IMR-90 (cell line): Measurements from ENCODE around the gene IGF2. TPM values are rescaled to one million over a fixed set of nuclear protein-coding genes. Genes with fewer than 3 reads are reported as not detected.
A peak's percentile ranks its signal among the peaks of the same experiment; 100 is the strongest.

ENCODE experiments used
- ATAC-seq: fragments of 200-7000 bp; cut with Tn5 transposase; 2 replicates; pipeline ENCODE4 v1.9.1; 2020; ENCODE audit warnings: low read depth, mild to moderate bottlenecking, moderate library complexity
- BruUV-seq: library from RNA; stranded (reverse); fragments of 400-500 nt; replicated peaks from 2 replicates; lab custom pipeline; 2021; lab: Mats Ljungman, UMichigan
- CTCF ChIA-PET: fragments of 300-600 bp; formaldehyde crosslinking; extraction: SDS; loops from one replicate; lab custom pipeline; 2021; ENCODE audit warnings: antibody characterized with exemption; lab: Yijun Ruan, JAX
- POLR2A ChIA-PET: fragments of 300-600 bp; sonication (Branson Sonifier 250); formaldehyde crosslinking; loops from one replicate; lab custom pipeline; 2022; ENCODE audit warnings: antibody characterized with exemption; ENCODE audit not compliant: unreplicated experiment; lab: Charles Lee
- DNase-seq: peaks from one replicate; pipeline ENCODE4 v3.0.0; 2013
- H2AFZ ChIP-seq: replicated peaks from 2 replicates; pipeline ENCODE3; 2013; ENCODE audit warnings: low read length, mild to moderate bottlenecking; ENCODE audit not compliant: poor library complexity
- H2AK5ac ChIP-seq: 2 replicates; pipeline ENCODE4 v1.6.1; 2013; ENCODE audit warnings: low read depth, low read length, inconsistent platforms
- H2AK9ac ChIP-seq: replicated peaks from 2 replicates; pipeline ENCODE3; 2013; ENCODE audit warnings: mild to moderate bottlenecking, low read depth, low read length, moderate library complexity; ENCODE audit not compliant: poor library complexity
- H2BK120ac ChIP-seq: 2 replicates; pipeline ENCODE4 v1.6.1; 2013; ENCODE audit warnings: low read depth, low read length, inconsistent platforms
- H2BK15ac ChIP-seq: 3 replicates; pipeline ENCODE4 v1.6.1; 2013; ENCODE audit warnings: low read depth, low read length, inconsistent platforms
- H2BK20ac ChIP-seq: 2 replicates; pipeline ENCODE4 v1.6.1; 2013; ENCODE audit warnings: low read depth, mild to moderate bottlenecking, inconsistent platforms, low read length, moderate library complexity
- H2BK5ac ChIP-seq: 2 replicates; pipeline ENCODE4 v1.6.1; 2013; ENCODE audit warnings: mild to moderate bottlenecking, low read depth, low read length, inconsistent platforms; ENCODE audit not compliant: poor library complexity, severe bottlenecking
- H3K14ac ChIP-seq: replicated peaks from 2 replicates; pipeline ENCODE4 v1.6.1; 2013; ENCODE audit warnings: low read depth, low read length, inconsistent platforms
- H3K18ac ChIP-seq: 2 replicates; pipeline ENCODE4 v1.6.1; 2013; ENCODE audit warnings: low read depth, low read length, control low read depth
- H3K23ac ChIP-seq: 2 replicates; pipeline ENCODE4 v1.6.1; 2013; ENCODE audit warnings: low read depth, low read length, inconsistent platforms
- H3K27ac ChIP-seq: 2 replicates; pipeline ENCODE4 v1.5.1; 2013; ENCODE audit warnings: mild to moderate bottlenecking, control low read depth, low read length; ENCODE audit not compliant: insufficient read depth
- H3K27me3 ChIP-seq: 2 replicates; pipeline ENCODE4 v1.6.1; 2013; ENCODE audit warnings: low read length; ENCODE audit not compliant: control insufficient read depth, insufficient read depth
- H3K36me3 ChIP-seq: 2 replicates; pipeline ENCODE4 v1.6.1; 2013; ENCODE audit warnings: low read length, mixed read lengths; ENCODE audit not compliant: control insufficient read depth, insufficient read depth
- H3K4ac ChIP-seq: 2 replicates; pipeline ENCODE4 v1.6.1; 2013; ENCODE audit warnings: low read depth, low read length, inconsistent platforms
- H3K4me1 ChIP-seq: 2 replicates; pipeline ENCODE4 v1.6.1; 2013; ENCODE audit warnings: low read length, mixed read lengths; ENCODE audit not compliant: control insufficient read depth, insufficient read depth
- H3K4me2 ChIP-seq: 2 replicates; pipeline ENCODE4 v1.6.1; 2013; ENCODE audit warnings: low read depth, mild to moderate bottlenecking, control low read depth, low read length, moderate library complexity
- H3K4me3 ChIP-seq: 2 replicates; pipeline ENCODE4 v1.5.1; 2013; ENCODE audit warnings: low read depth, mild to moderate bottlenecking, control low read depth, low read length, moderate library complexity; ENCODE audit not compliant: insufficient read depth
- H3K56ac ChIP-seq: 2 replicates; pipeline ENCODE4 v1.6.1; 2013; ENCODE audit warnings: low read length, inconsistent platforms; ENCODE audit not compliant: insufficient read depth; ENCODE audit errors: extremely low read depth
- H3K79me1 ChIP-seq, 2 experiments: 2 replicates each; pipeline ENCODE4 v1.6.1; 2013; ENCODE audit warnings: low read length in 2 of 2, inconsistent platforms in 1 of 2, low read depth in 1 of 2
- H3K9ac ChIP-seq: 2 replicates; pipeline ENCODE4 v1.6.1; 2013; ENCODE audit warnings: low read depth, low read length, control low read depth
- H3K9me1 ChIP-seq: 2 replicates; pipeline ENCODE4 v1.6.1; 2013; ENCODE audit warnings: low read length, inconsistent platforms; ENCODE audit not compliant: insufficient read depth
- H3K9me3 ChIP-seq: 2 replicates; pipeline ENCODE4 v1.6.1; 2013; ENCODE audit warnings: low read length; ENCODE audit not compliant: control insufficient read depth, insufficient read depth
- H4K20me1 ChIP-seq: 2 replicates; pipeline ENCODE4 v1.6.1; 2013; ENCODE audit warnings: low read length, inconsistent platforms; ENCODE audit not compliant: insufficient read depth
- H4K5ac ChIP-seq: 2 replicates; pipeline ENCODE4 v1.6.1; 2013; ENCODE audit warnings: mild to moderate bottlenecking, low read depth, low read length, control low read depth
- H4K8ac ChIP-seq, 2 experiments: 2 replicates each; pipeline ENCODE4 v1.6.1; 2013; ENCODE audit warnings: low read depth in 2 of 2, low read length in 2 of 2, control low read depth in 1 of 2, inconsistent platforms in 1 of 2
- H4K91ac ChIP-seq: 2 replicates; pipeline ENCODE4 v1.6.1; 2013; ENCODE audit warnings: low read depth, low read length, inconsistent platforms; ENCODE audit not compliant: insufficient read depth
- BHLHE40 ChIP-seq: fragments of 150-350 bp; IDR thresholded peaks from 2 replicates; pipeline ENCODE4 v1.6.1; 2016; ENCODE audit warnings: mild to moderate bottlenecking, low read depth, low read length
- CEBPB ChIP-seq: IDR thresholded peaks from 2 replicates; pipeline ENCODE4 v1.6.1; 2012; ENCODE audit warnings: low read depth, low read length, improper control_type of control experiment
- CHD1 ChIP-seq: IDR thresholded peaks from 2 replicates; pipeline ENCODE4 v1.6.1; 2012; ENCODE audit warnings: low read depth, low read length, improper control_type of control experiment
- FOS ChIP-seq: fragments of 150-350 bp; IDR thresholded peaks from 2 replicates; pipeline ENCODE4 v1.6.1; 2016; ENCODE audit warnings: low read depth, low read length
- MAFK ChIP-seq: IDR thresholded peaks from 2 replicates; pipeline ENCODE4 v1.6.1; 2012; ENCODE audit warnings: low read depth, low read length, improper control_type of control experiment
- MAZ ChIP-seq: IDR thresholded peaks from 2 replicates; pipeline ENCODE4 v1.6.1; 2012; ENCODE audit warnings: low read depth, mild to moderate bottlenecking, low read length, improper control_type of control experiment, moderate library complexity, borderline replicate concordance
- MXI1 ChIP-seq: IDR thresholded peaks from 2 replicates; pipeline ENCODE4 v1.6.1; 2012; ENCODE audit warnings: low read depth, mild to moderate bottlenecking, low read length, moderate library complexity, borderline replicate concordance
- NFE2L2 ChIP-seq: fragments of 150-350 bp; IDR thresholded peaks from 2 replicates; pipeline ENCODE4 v1.6.1; 2016; ENCODE audit warnings: low read depth, mild to moderate bottlenecking, low read length
- POLR2A ChIP-seq: IDR thresholded peaks from 2 replicates; pipeline ENCODE4 v1.6.1; 2012; ENCODE audit warnings: mild to moderate bottlenecking, low read depth, low read length
- RAD21 ChIP-seq: IDR thresholded peaks from 2 replicates; pipeline ENCODE4 v1.6.1; 2012; ENCODE audit warnings: low read length, improper control_type of control experiment
- RCOR1 ChIP-seq: IDR thresholded peaks from 2 replicates; pipeline ENCODE4 v1.6.1; 2012; ENCODE audit warnings: mild to moderate bottlenecking, low read length, improper control_type of control experiment; ENCODE audit not compliant: insufficient replicate concordance
- RFX5 ChIP-seq: IDR thresholded peaks from 2 replicates; pipeline ENCODE4 v1.8.0; 2012; ENCODE audit warnings: low read depth, mild to moderate bottlenecking, low read length, moderate library complexity
- SMC3 ChIP-seq: fragments of 150-350 bp; IDR thresholded peaks from 2 replicates; pipeline ENCODE4 v1.6.1; 2016; ENCODE audit warnings: low read depth, mild to moderate bottlenecking, antibody characterized with exemption, low read length, moderate library complexity
- WGBS, 2 experiments: methylation state at CpG; one replicate each; pipeline versions ENCODE4 v1.1.5 to v1.1.7; 2013; ENCODE audit warnings: missing lambda C conversion rate in 2 of 2; ENCODE audit not compliant: insufficient read length in 1 of 2; ENCODE audit errors: extremely low coverage in 2 of 2; 5-methylcytosine and 5-hydroxymethylcytosine counted together
- dilution Hi-C: fragments of 300-500 bp; cut with HindIII; formaldehyde crosslinking; loops from one replicate; pipeline ENCODE4 v1.14.3; 2018; ENCODE audit warnings: low sequenced_read_pairs; ENCODE audit not compliant: unreplicated experiment
- in situ Hi-C: fragments of 300-500 bp; cut with MboI; formaldehyde crosslinking; loops from 3 replicates; pipeline ENCODE4 v1.14.3; 2019; ENCODE audit warnings: low sequenced_read_pairs, inconsistent platforms, mixed read lengths
- intact Hi-C: fragments of 100-400 bp; cut with micrococcal nuclease; formaldehyde crosslinking; loops from 2 replicates; pipeline ENCODE4 v1.10.0; 2022
- polyA plus RNA-seq, 3 experiments: library from polyadenylated mRNA; depleted of rRNA; stranded (reverse); fragments of >200 nt; gene quantifications; 2 replicates each; pipeline ENCODE4 v1.2.3, GENCODE V29; 2012; ENCODE audit warnings: low replicate concordance in 1 of 3
- total RNA-seq: library from RNA; depleted of rRNA; stranded (reverse); fragments of >200 nt; gene quantifications from 2 replicates; pipeline ENCODE4 v1.2.3, GENCODE V29; 2012
- TF ChIP-seq, protein P1 (sequence below): conservative IDR thresholded peaks from 2 replicates; pipeline ENCODE4 v1.5.1; 2012; ENCODE audit warnings: mild to moderate bottlenecking, low read depth, low read length, improper control_type of control experiment
- TF ChIP-seq, protein P2 (sequence below): fragments of 150-350 bp; IDR thresholded peaks from 2 replicates; pipeline ENCODE4 v1.6.1; 2016; ENCODE audit warnings: low read depth, mild to moderate bottlenecking, low read length, moderate library complexity, borderline replicate concordance
- TF ChIP-seq, protein P3 (sequence below): fragments of 150-350 bp; IDR thresholded peaks from 2 replicates; pipeline ENCODE4 v1.6.1; 2017; ENCODE audit warnings: mild to moderate bottlenecking, antibody characterized with exemption, low read length, low read depth

Gene IGF2
- total and polyA plus RNA-seq, 2 of the 4 experiments (the other 2 are of a cell fraction): 2.3 to 21.8 TPM

- peaks cover 0 to 13% of the 10 kb centered on the region in 2 experiments; a peak in 2 of 4 replicates for H3K79me1 ChIP-seq
- peak overlapping the region; percentile 95 for H3K23ac ChIP-seq
- no peaks in the 10 kb centered on the region for H3K36me3 ChIP-seq
- H2AK5ac ChIP-seq: peak overlapping the region; percentile 87
- H3K27me3 ChIP-seq: no peaks in the 10 kb centered on the region; the same call in 1 of the 2 replicates
- in situ Hi-C loops (no loop called here), dilution Hi-C loops (no loop called here), intact Hi-C loops (loop anchor here (1.0 to 5.0 kb wide), 3 partner anchors 17 to 40 kb away; partner anchors contain the start of gene IGF2)
- peak overlapping the region; percentile 77 for H2AK9ac ChIP-seq
- peaks cover 3% of the 10 kb centered on the region; the same call in 1 of the 2 replicates for H3K9me3 ChIP-seq
- peak overlapping the region; percentile 94 for H2BK5ac ChIP-seq
- peak overlapping the region; percentile 99 for H3K4ac ChIP-seq
- no TSS peak for BruUV-seq
- ChIA-PET CTCF (interaction anchor here (0.6 to 0.8 kb wide), 2 partner anchors 55 to 267 kb away, joined by 5 to 6 read pairs; no protein-coding TSS in a partner anchor), POLR2A (no interaction called here)
- no peak for TF ChIP-seq RFX5
- TF ChIP-seq SMC3: no peak
- TF ChIP-seq RAD21: no peak
- TF ChIP-seq CHD1: no peak
- TF ChIP-seq, protein P1, sequence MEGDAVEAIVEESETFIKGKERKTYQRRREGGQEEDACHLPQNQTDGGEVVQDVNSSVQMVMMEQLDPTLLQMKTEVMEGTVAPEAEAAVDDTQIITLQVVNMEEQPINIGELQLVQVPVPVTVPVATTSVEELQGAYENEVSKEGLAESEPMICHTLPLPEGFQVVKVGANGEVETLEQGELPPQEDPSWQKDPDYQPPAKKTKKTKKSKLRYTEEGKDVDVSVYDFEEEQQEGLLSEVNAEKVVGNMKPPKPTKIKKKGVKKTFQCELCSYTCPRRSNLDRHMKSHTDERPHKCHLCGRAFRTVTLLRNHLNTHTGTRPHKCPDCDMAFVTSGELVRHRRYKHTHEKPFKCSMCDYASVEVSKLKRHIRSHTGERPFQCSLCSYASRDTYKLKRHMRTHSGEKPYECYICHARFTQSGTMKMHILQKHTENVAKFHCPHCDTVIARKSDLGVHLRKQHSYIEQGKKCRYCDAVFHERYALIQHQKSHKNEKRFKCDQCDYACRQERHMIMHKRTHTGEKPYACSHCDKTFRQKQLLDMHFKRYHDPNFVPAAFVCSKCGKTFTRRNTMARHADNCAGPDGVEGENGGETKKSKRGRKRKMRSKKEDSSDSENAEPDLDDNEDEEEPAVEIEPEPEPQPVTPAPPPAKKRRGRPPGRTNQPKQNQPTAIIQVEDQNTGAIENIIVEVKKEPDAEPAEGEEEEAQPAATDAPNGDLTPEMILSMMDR: no peak
- TF ChIP-seq, protein P2, sequence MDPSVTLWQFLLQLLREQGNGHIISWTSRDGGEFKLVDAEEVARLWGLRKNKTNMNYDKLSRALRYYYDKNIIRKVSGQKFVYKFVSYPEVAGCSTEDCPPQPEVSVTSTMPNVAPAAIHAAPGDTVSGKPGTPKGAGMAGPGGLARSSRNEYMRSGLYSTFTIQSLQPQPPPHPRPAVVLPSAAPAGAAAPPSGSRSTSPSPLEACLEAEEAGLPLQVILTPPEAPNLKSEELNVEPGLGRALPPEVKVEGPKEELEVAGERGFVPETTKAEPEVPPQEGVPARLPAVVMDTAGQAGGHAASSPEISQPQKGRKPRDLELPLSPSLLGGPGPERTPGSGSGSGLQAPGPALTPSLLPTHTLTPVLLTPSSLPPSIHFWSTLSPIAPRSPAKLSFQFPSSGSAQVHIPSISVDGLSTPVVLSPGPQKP: no peak
- no peak for TF ChIP-seq RCOR1
- TF ChIP-seq CEBPB: no peak
- TF ChIP-seq MAZ: no peak
- no peak for TF ChIP-seq BHLHE40
- TF ChIP-seq NFE2L2: no peak
- no peak for TF ChIP-seq MXI1
- TF ChIP-seq, protein P3, sequence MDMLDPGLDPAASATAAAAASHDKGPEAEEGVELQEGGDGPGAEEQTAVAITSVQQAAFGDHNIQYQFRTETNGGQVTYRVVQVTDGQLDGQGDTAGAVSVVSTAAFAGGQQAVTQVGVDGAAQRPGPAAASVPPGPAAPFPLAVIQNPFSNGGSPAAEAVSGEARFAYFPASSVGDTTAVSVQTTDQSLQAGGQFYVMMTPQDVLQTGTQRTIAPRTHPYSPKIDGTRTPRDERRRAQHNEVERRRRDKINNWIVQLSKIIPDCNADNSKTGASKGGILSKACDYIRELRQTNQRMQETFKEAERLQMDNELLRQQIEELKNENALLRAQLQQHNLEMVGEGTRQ: no peak
- TF ChIP-seq POLR2A: no peak
- no peak for TF ChIP-seq MAFK
- no peak for TF ChIP-seq FOS
- H4K20me1 ChIP-seq: no peaks in the 10 kb centered on the region
- peak overlapping the region; percentile 91 to 93 for H4K8ac ChIP-seq
- peak overlapping the region; percentile 88 for H2BK20ac ChIP-seq
- peak overlapping the region; percentile 64 for H3K14ac ChIP-seq
- H3K56ac ChIP-seq: peak overlapping the region; percentile 67
- peak overlapping the region; percentile 88 for H3K27ac ChIP-seq
- 100% methylated on average over 1 of the region's 17 CpGs; no CpG with 5 or more reads in 1 of the 2 experiments for WGBS, 2 experiments
- H3K4me2 ChIP-seq: peak overlapping the region; percentile 27
- H2BK120ac ChIP-seq: peak overlapping the region; percentile 96
- H3K9me1 ChIP-seq: peaks cover 17% of the 10 kb centered on the region
- peak overlapping the region; percentile 90 for H2AFZ ChIP-seq
- peak overlapping the region; percentile 30 for H3K9ac ChIP-seq
- H4K5ac ChIP-seq: peak overlapping the region; percentile 95
- no peak overlapping the region for H3K4me3 ChIP-seq
- peaks cover 25% of the 10 kb centered on the region for H3K4me1 ChIP-seq
- ATAC-seq (peak; percentile 22), DNase-seq (no peak)
- peak overlapping the region; percentile 89 for H3K18ac ChIP-seq
- peak overlapping the region; percentile 66; the same call in 2 of the 3 replicates for H2BK15ac ChIP-seq
- H4K91ac ChIP-seq: peak overlapping the region; percentile 98
Observed at GRCh38 chr11:2096919-2097301, 42.3 kb downstream of the IGF2 start.
